Panc1 (cell line): Measurements from ENCODE around the gene SPIN2B. TPM values are rescaled to one million over a fixed set of nuclear protein-coding genes. Genes with fewer than 3 reads are reported as not detected.
"Not testable (repeated sequence)": the region's sequence is repeated elsewhere in the genome, so short reads cannot be mapped to it uniquely, and the experiment has no call there.

Source experiments
- ATAC-seq: fragments of 200-7000 bp; cut with Tn5 transposase; 2 replicates; pipeline ENCODE4 v1.9.1; 2020; ENCODE audit warnings: mild to moderate bottlenecking, moderate library complexity
- BruUV-seq: library from RNA; stranded (reverse); fragments of 400-500 nt; replicated peaks from 2 replicates; lab custom pipeline; 2021; lab: Mats Ljungman, UMichigan
- CTCF ChIA-PET: fragments of 300-600 bp; sonication (Branson Sonifier 250); formaldehyde crosslinking; loops from one replicate; lab custom pipeline; 2022; ENCODE audit warnings: antibody characterized with exemption; lab: Charles Lee
- POLR2A ChIA-PET: fragments of 300-600 bp; sonication (Branson Sonifier 250); formaldehyde crosslinking; loops from one replicate; lab custom pipeline; 2022; ENCODE audit warnings: antibody characterized with exemption; lab: Charles Lee
- DNase-seq: peaks from one replicate; pipeline ENCODE4 v3.0.0-alpha.2; 2010; ENCODE audit warnings: low read depth, low spot score
- H3K27ac ChIP-seq: 2 replicates; pipeline ENCODE4 v1.5.1; 2011; ENCODE audit warnings: mild to moderate bottlenecking, low read length, inconsistent platforms
- H3K27me3 ChIP-seq: fragments of 200-500 bp; sonication (Bioruptor generic); 2 replicates; pipeline ENCODE4 v1.6.0; 2014; ENCODE audit warnings: low read length, inconsistent platforms; ENCODE audit not compliant: control insufficient read depth, insufficient read depth
- H3K36me3 ChIP-seq: fragments of 200-500 bp; sonication (Bioruptor generic); 2 replicates; pipeline ENCODE4 v1.5.1; 2014; ENCODE audit warnings: inconsistent platforms, mild to moderate bottlenecking, low read length, moderate library complexity; ENCODE audit not compliant: control insufficient read depth, insufficient read depth
- H3K4me1 ChIP-seq: 2 replicates; pipeline ENCODE4 v1.5.1; 2011; ENCODE audit warnings: inconsistent platforms, mild to moderate bottlenecking, low read length, moderate library complexity; ENCODE audit not compliant: control insufficient read depth, insufficient read depth
- H3K4me3 ChIP-seq, 2 experiments: 2 replicates each; pipeline ENCODE4 v1.5.1; 2011 to 2012; ENCODE audit warnings: low read depth in 2 of 2, low read length in 2 of 2, mild to moderate bottlenecking in 2 of 2, inconsistent platforms in 1 of 2, moderate library complexity in 1 of 2
- H3K9me3 ChIP-seq: fragments of 200-500 bp; sonication (Bioruptor generic); 2 replicates; pipeline ENCODE4 v1.5.1; 2014; ENCODE audit warnings: low read depth, mild to moderate bottlenecking, inconsistent platforms, low read length, moderate library complexity; ENCODE audit not compliant: control insufficient read depth, insufficient read depth
- POLR2AphosphoS5 ChIP-seq: IDR thresholded peaks from 2 replicates; pipeline ENCODE4 v1.6.1; 2012; ENCODE audit warnings: mild to moderate bottlenecking, low read depth, low read length, moderate library complexity
- SIN3A ChIP-seq: IDR thresholded peaks from 2 replicates; pipeline ENCODE4 v1.6.1; 2012; ENCODE audit warnings: low read depth, mild to moderate bottlenecking, low read length, moderate library complexity, borderline replicate concordance; ENCODE audit not compliant: insufficient read depth
- TCF7L2 ChIP-seq: IDR thresholded peaks from 2 replicates; pipeline ENCODE4 v1.6.1; 2011; ENCODE audit warnings: mild to moderate bottlenecking, low read depth, low read length, inconsistent platforms
- in situ Hi-C: cut with HindIII; loops from 2 replicates; pipeline ENCODE4 v1.10.0; 2016; ENCODE audit warnings: low sequenced_read_pairs, low pct_unique_long_range_greater_than_20kb
- intact Hi-C: fragments of 100-400 bp; cut with micrococcal nuclease; formaldehyde crosslinking; loops from one replicate; pipeline ENCODE4 v1.10.0; 2022; ENCODE audit not compliant: unreplicated experiment
- total RNA-seq: library from RNA; stranded (reverse); gene quantifications from one replicate; pipeline ENCODE4 v1.2.1, GENCODE V29; 2021; ENCODE audit not compliant: unreplicated experiment
- TF ChIP-seq, protein P1 (sequence below), 2 experiments: IDR thresholded peaks; 2 replicates each; pipeline ENCODE4 v1.6.1; 2011 to 2012; ENCODE audit warnings: low read depth in 2 of 2, control low read depth in 1 of 2, low read length in 1 of 2, mild to moderate bottlenecking in 1 of 2, moderate library complexity in 1 of 2; ENCODE audit not compliant: insufficient read depth in 1 of 2
- TF ChIP-seq, protein P2 (sequence below): fragments of 450-650 bp; IDR thresholded peaks from 2 replicates; pipeline ENCODE4 v1.5.1; 2017; ENCODE audit warnings: mild to moderate bottlenecking

SPIN2B gene
- total RNA-seq, 1 experiment from 2014 or later: 8.3 TPM

DNA sequence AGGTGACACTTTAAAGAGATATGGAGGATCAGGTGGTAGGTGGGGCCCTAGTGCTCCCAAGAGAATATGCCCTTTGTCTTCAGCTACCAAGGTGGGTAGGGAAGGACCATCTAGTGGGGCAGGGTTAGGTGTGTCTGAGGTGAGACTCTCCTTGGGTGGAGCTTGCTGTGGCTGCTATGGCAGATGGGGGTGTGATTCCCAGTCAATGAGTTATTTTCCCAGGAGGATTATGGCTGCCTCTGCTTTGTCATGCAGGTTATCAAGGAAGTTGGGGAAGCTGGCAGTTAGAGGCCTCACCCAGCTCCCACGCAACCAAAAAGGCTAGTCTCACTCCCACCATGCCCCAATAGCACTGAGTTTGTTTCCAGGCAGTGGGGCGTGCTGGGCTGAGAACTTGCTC, 33.8 kb upstream of the SPIN2B start:
- TF ChIP-seq SIN3A (no peak), POLR2AphosphoS5 (no peak), TCF7L2 (no peak)
- TF ChIP-seq, protein P1, sequence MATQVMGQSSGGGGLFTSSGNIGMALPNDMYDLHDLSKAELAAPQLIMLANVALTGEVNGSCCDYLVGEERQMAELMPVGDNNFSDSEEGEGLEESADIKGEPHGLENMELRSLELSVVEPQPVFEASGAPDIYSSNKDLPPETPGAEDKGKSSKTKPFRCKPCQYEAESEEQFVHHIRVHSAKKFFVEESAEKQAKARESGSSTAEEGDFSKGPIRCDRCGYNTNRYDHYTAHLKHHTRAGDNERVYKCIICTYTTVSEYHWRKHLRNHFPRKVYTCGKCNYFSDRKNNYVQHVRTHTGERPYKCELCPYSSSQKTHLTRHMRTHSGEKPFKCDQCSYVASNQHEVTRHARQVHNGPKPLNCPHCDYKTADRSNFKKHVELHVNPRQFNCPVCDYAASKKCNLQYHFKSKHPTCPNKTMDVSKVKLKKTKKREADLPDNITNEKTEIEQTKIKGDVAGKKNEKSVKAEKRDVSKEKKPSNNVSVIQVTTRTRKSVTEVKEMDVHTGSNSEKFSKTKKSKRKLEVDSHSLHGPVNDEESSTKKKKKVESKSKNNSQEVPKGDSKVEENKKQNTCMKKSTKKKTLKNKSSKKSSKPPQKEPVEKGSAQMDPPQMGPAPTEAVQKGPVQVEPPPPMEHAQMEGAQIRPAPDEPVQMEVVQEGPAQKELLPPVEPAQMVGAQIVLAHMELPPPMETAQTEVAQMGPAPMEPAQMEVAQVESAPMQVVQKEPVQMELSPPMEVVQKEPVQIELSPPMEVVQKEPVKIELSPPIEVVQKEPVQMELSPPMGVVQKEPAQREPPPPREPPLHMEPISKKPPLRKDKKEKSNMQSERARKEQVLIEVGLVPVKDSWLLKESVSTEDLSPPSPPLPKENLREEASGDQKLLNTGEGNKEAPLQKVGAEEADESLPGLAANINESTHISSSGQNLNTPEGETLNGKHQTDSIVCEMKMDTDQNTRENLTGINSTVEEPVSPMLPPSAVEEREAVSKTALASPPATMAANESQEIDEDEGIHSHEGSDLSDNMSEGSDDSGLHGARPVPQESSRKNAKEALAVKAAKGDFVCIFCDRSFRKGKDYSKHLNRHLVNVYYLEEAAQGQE (IDR thresholded peaks at IDR 0.05; ENCODE audit: insufficient read depth in 1 of 2, low read depth in 2 of 2, low read length in 1 of 2): no peak
- TF ChIP-seq, protein P2, sequence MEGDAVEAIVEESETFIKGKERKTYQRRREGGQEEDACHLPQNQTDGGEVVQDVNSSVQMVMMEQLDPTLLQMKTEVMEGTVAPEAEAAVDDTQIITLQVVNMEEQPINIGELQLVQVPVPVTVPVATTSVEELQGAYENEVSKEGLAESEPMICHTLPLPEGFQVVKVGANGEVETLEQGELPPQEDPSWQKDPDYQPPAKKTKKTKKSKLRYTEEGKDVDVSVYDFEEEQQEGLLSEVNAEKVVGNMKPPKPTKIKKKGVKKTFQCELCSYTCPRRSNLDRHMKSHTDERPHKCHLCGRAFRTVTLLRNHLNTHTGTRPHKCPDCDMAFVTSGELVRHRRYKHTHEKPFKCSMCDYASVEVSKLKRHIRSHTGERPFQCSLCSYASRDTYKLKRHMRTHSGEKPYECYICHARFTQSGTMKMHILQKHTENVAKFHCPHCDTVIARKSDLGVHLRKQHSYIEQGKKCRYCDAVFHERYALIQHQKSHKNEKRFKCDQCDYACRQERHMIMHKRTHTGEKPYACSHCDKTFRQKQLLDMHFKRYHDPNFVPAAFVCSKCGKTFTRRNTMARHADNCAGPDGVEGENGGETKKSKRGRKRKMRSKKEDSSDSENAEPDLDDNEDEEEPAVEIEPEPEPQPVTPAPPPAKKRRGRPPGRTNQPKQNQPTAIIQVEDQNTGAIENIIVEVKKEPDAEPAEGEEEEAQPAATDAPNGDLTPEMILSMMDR: no peak
- Histone ChIP-seq H3K27ac (no peak overlapping the region), H3K4me3 (no peak overlapping the region), H3K9me3 (no peaks in the 10 kb centered on the region), H3K4me1 (no peaks in the 10 kb centered on the region), H3K27me3 (no peaks in the 10 kb centered on the region), H3K36me3 (no peaks in the 10 kb centered on the region)
- DNase-seq (no peak), ATAC-seq (no peak)
- no TSS peak for BruUV-seq
- intact Hi-C loops: no loop called here
- POLR2A ChIA-PET: no interaction called here
- CTCF ChIA-PET: no interaction called here
- in situ Hi-C loops: no loop called here

DNA sequence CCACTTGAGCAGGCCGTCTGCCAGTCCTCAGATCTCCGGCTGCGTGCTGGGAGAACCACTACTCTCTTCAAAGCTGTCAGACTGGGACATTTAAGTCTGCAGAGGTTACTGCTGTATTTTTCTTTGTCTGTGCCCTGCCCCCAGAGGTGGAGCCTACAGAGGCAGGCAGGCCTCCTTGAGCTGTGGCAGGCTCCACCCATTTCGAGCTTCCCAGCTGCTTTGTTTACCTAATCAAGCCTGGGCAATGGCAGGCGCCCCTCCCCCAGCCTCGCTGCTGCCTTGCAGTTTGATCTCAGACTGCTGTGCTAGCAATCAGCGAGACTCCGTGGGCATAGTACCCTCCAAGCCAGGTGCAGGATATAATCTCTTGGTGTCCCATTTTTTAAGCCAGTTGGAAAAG, 30.9 kb upstream of the SPIN2B start:
- H3K27me3 ChIP-seq, in situ Hi-C loops, CTCF ChIA-PET, DNase-seq, H3K9me3 ChIP-seq, POLR2A ChIA-PET, H3K4me3 ChIP-seq, H3K36me3 ChIP-seq, BruUV-seq, H3K4me1 ChIP-seq, H3K27ac ChIP-seq, ATAC-seq, intact Hi-C loops: not testable (repeated sequence)

DNA sequence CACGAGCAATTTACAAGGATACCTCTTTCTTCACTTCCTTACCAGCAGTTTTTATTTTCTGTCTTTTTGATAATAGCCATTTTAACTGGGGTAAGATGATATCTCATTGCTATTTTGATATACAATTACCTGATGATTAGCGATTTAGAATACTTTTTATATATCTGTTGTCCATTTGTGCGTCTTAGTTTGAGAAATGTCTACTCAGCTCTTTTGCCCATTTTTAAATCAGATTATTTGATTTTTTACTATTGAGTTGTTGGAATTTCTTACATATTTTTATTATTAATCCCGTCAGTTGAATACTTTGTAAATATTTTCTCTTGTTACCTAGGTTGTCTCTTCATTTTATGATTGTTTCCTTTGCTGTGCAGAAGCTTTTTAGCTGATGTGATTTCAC, 17.3 kb upstream of the SPIN2B start:
- in situ Hi-C loops: no loop called here
- Histone ChIP-seq H3K36me3 (no peaks in the 10 kb centered on the region), H3K9me3 (no peaks in the 10 kb centered on the region), H3K27ac (no peak overlapping the region), H3K27me3 (no peaks in the 10 kb centered on the region), H3K4me1 (no peaks in the 10 kb centered on the region), H3K4me3 (no peak overlapping the region)
- ChIA-PET POLR2A (no interaction called here), CTCF (no interaction called here)
- TF ChIP-seq SIN3A: no peak
- TF ChIP-seq, protein P1 (IDR thresholded peaks at IDR 0.05; ENCODE audit: insufficient read depth in 1 of 2, low read depth in 2 of 2, low read length in 1 of 2): no peak
- TF ChIP-seq, protein P2: no peak
- no peak for TF ChIP-seq POLR2AphosphoS5
- TF ChIP-seq TCF7L2: no peak
- no peak for DNase-seq
- intact Hi-C loops: no loop called here
- BruUV-seq: no TSS peak
- ATAC-seq: no peak
